GM23248 (cell line): Measurements from ENCODE around the gene SUSD6. TPM values are rescaled to one million over a fixed set of nuclear protein-coding genes. Genes with fewer than 3 reads are reported as not detected.
A peak's percentile ranks its signal among the peaks of the same experiment; 100 is the strongest.

Experiments
- DNase-seq: peaks from one replicate; pipeline ENCODE4 v3.0.0-alpha.2; 2015
- H2AFZ ChIP-seq: fragments of 200-600 bp; sonication (generic); 2 replicates; pipeline ENCODE4 v1.6.1; 2016; ENCODE audit warnings: antibody characterized with exemption
- H3F3A ChIP-seq: fragments of 200-600 bp; sonication (generic); 2 replicates; pipeline ENCODE4 v1.6.1; 2016; ENCODE audit warnings: mild to moderate bottlenecking, antibody characterized with exemption, mixed run types; ENCODE audit not compliant: insufficient read depth
- H3K27ac ChIP-seq: fragments of 200-600 bp; sonication (generic); 2 replicates; pipeline ENCODE4 v1.5.1; 2016; ENCODE audit warnings: mild to moderate bottlenecking
- H3K27me3 ChIP-seq: fragments of 200-600 bp; sonication (generic); replicated peaks from 2 replicates; pipeline ENCODE4 v1.6.1; 2016; ENCODE audit warnings: mild to moderate bottlenecking; ENCODE audit not compliant: insufficient read depth
- H3K36me3 ChIP-seq: fragments of 200-600 bp; sonication (generic); 2 replicates; pipeline ENCODE4 v1.6.1; 2016; ENCODE audit warnings: low read depth, mild to moderate bottlenecking
- H3K4me1 ChIP-seq: fragments of 200-600 bp; sonication (generic); 2 replicates; pipeline ENCODE4 v1.6.1; 2016; ENCODE audit warnings: mild to moderate bottlenecking; ENCODE audit not compliant: insufficient read depth
- H3K4me2 ChIP-seq: fragments of 200-600 bp; sonication (generic); one replicate; pipeline ENCODE4 v1.6.1; 2016; ENCODE audit warnings: mild to moderate bottlenecking; ENCODE audit not compliant: unreplicated experiment
- H3K4me3 ChIP-seq: fragments of 200-600 bp; sonication (generic); 2 replicates; pipeline ENCODE4 v1.5.1; 2016; ENCODE audit warnings: mild to moderate bottlenecking
- H3K79me2 ChIP-seq: fragments of 200-600 bp; sonication (generic); 2 replicates; pipeline ENCODE4 v1.6.1; 2016; ENCODE audit warnings: mild to moderate bottlenecking; ENCODE audit not compliant: insufficient read depth
- H3K9ac ChIP-seq: fragments of 200-600 bp; sonication (generic); 2 replicates; pipeline ENCODE4 v1.6.1; 2016; ENCODE audit warnings: mild to moderate bottlenecking
- H3K9me2 ChIP-seq: fragments of 200-600 bp; sonication (generic); 2 replicates; pipeline ENCODE4 v1.6.1; 2016; ENCODE audit warnings: mixed run types, mild to moderate bottlenecking, moderate library complexity; ENCODE audit not compliant: insufficient read depth
- H3K9me3 ChIP-seq: fragments of 200-600 bp; sonication (generic); one replicate; pipeline ENCODE4 v1.6.1; 2017; ENCODE audit warnings: low read depth
- H4K20me1 ChIP-seq: fragments of 200-600 bp; sonication (generic); 2 replicates; pipeline ENCODE4 v1.6.0; 2016; ENCODE audit not compliant: insufficient read depth
- EZH2 ChIP-seq: fragments of 200-600 bp; sonication (generic); IDR thresholded peaks from 2 replicates; pipeline ENCODE4 v1.6.1; 2018; ENCODE audit warnings: antibody characterized with exemption, mild to moderate bottlenecking; ENCODE audit not compliant: insufficient read depth, poor library complexity, severe bottlenecking
- EZH2phosphoT487 ChIP-seq: fragments of 200-600 bp; sonication (generic); IDR thresholded peaks from 2 replicates; pipeline ENCODE4 v1.6.1; 2018; ENCODE audit warnings: antibody characterized with exemption, moderate library complexity, mild to moderate bottlenecking, low read depth; ENCODE audit not compliant: insufficient read depth
- WGBS, 2 experiments: methylation state at CpG; one replicate each; pipeline ENCODE4 v1.1.6; 2015 to 2017; ENCODE audit warnings: low lambda C conversion rate in 2 of 2, low coverage in 1 of 2; ENCODE audit errors: missing lambda C conversion rate in 2 of 2; 5-methylcytosine and 5-hydroxymethylcytosine counted together
- in situ Hi-C: fragments of 300-500 bp; cut with MboI; formaldehyde crosslinking; loops from 2 replicates; pipeline ENCODE4 v1.15.0; 2020
- polyA plus RNA-seq: library from polyadenylated mRNA; unstranded; fragments of >200 nt; fragmentation: Nextera tagmentation; extraction: Ambion mirVana; gene quantifications from 2 replicates; pipeline ENCODE4 v1.2.1, GENCODE V29; 2016
- total RNA-seq: library from RNA; depleted of rRNA; stranded (reverse); fragments of >200 nt; shearing (Covaris generic); gene quantifications from 2 replicates; pipeline ENCODE4 v1.2.3, GENCODE V29; 2014

Gene SUSD6
- total and polyA plus RNA-seq, 2 experiments from 2014 or later = 12.2 to 24.1 TPM

GRCh38 chr14:69600304-69600891 lies 11.0 kb upstream of the SUSD6 start:
- no peaks in the 10 kb centered on the region for H3K36me3 ChIP-seq
- in situ Hi-C loops = no loop called here
- H3K27me3 ChIP-seq = no peaks in the 10 kb centered on the region

GRCh38 chr14:69605738-69606137 lies 5.7 kb upstream of the SUSD6 start:
- Histone ChIP-seq H3K4me2 (no peak overlapping the region), H3K27ac (no peak overlapping the region), H3K79me2 (no peaks in the 10 kb centered on the region), H3K36me3 (no peaks in the 10 kb centered on the region), H4K20me1 (no peaks in the 10 kb centered on the region), H3K4me3 (no peak overlapping the region), H3K9me2 (no peaks in the 10 kb centered on the region), H3K27me3 (no peaks in the 10 kb centered on the region), H3F3A (no peaks in the 10 kb centered on the region), H3K4me1 (peaks cover 9% of the 10 kb centered on the region; the same call in 1 of the 2 replicates), H3K9me3 (no peaks in the 10 kb centered on the region), H3K9ac (no peak overlapping the region), H2AFZ (no peak overlapping the region)
- in situ Hi-C loops = loop anchor here (5.0 kb wide), 1 partner anchor 112 kb away; no protein-coding TSS in a partner anchor
- TF ChIP-seq EZH2phosphoT487 (no peak), EZH2 (no peak)
- no peak for DNase-seq

More at GRCh38 chr14:69600304-69600891, 11.0 kb upstream of the SUSD6 start:
- no peaks in the 10 kb centered on the region for H3K4me1 ChIP-seq
- no peak overlapping the region for H3K4me2 ChIP-seq
- 70 to 74% methylated on average over 3 of the region's 3 CpGs for WGBS, 2 experiments
- no peak overlapping the region for H2AFZ ChIP-seq
- no peaks in the 10 kb centered on the region for H3F3A ChIP-seq
- DNase-seq = no peak
- no peak overlapping the region for H3K4me3 ChIP-seq
- H4K20me1 ChIP-seq = no peaks in the 10 kb centered on the region
- no peaks in the 10 kb centered on the region for H3K79me2 ChIP-seq
- H3K9me2 ChIP-seq = no peaks in the 10 kb centered on the region
- H3K9me3 ChIP-seq = no peaks in the 10 kb centered on the region
- H3K27ac ChIP-seq = no peak overlapping the region
- TF ChIP-seq EZH2phosphoT487 (no peak), EZH2 (no peak)
- H3K9ac ChIP-seq = no peak overlapping the region

- DNase-seq = no peak
- in situ Hi-C loops = loop anchor here (5.0 kb wide), 1 partner anchor 111 kb away; no protein-coding TSS in a partner anchor
Measured at GRCh38 chr14:69606258-69607184, 4.9 kb upstream of the SUSD6 start.

GRCh38 chr14:69610020-69610873 lies 1.1 kb upstream of the SUSD6 start:
- peak overlapping the region; percentile 89 for H2AFZ ChIP-seq
- peak overlapping the region; percentile 80 for H3K9ac ChIP-seq
- no peaks in the 10 kb centered on the region; the same call in 1 of the 2 replicates for H4K20me1 ChIP-seq
- 73% methylated on average over 8 of the region's 8 CpGs for WGBS, 2 experiments
- H3K36me3 ChIP-seq = no peaks in the 10 kb centered on the region
- H3K4me3 ChIP-seq = peak overlapping the region; percentile 74
- H3K79me2 ChIP-seq = peaks cover 32% of the 10 kb centered on the region
- H3K4me1 ChIP-seq = peaks cover 28% of the 10 kb centered on the region
- H3F3A ChIP-seq = peaks cover 18% of the 10 kb centered on the region
- H3K4me2 ChIP-seq = peak overlapping the region; percentile 89
- DNase-seq = peak; percentile 19
- H3K27ac ChIP-seq = peak overlapping the region; percentile 81
- in situ Hi-C loops = no loop called here
- no peaks in the 10 kb centered on the region for H3K27me3 ChIP-seq
- H3K9me2 ChIP-seq = no peaks in the 10 kb centered on the region
- TF ChIP-seq EZH2phosphoT487 (no peak), EZH2 (no peak)
- no peaks in the 10 kb centered on the region for H3K9me3 ChIP-seq

More at GRCh38 chr14:69606258-69607184, 4.9 kb upstream of the SUSD6 start:
- 82 to 85% methylated on average over 5 of the region's 5 CpGs for WGBS, 2 experiments
- TF ChIP-seq EZH2 (no peak), EZH2phosphoT487 (no peak)
- H3K36me3 ChIP-seq = no peaks in the 10 kb centered on the region
- no peak overlapping the region for H3K27ac ChIP-seq
- H3K27me3 ChIP-seq = no peaks in the 10 kb centered on the region
- H3K9ac ChIP-seq = no peak overlapping the region
- no peaks in the 10 kb centered on the region for H4K20me1 ChIP-seq
- no peaks in the 10 kb centered on the region for H3F3A ChIP-seq
- H3K4me1 ChIP-seq = peaks cover 9% of the 10 kb centered on the region; the same call in 1 of the 2 replicates
- no peaks in the 10 kb centered on the region for H3K9me2 ChIP-seq
- H3K9me3 ChIP-seq = no peaks in the 10 kb centered on the region
- H3K79me2 ChIP-seq = no peaks in the 10 kb centered on the region
- H2AFZ ChIP-seq = no peak overlapping the region
- no peak overlapping the region for H3K4me3 ChIP-seq
- no peak overlapping the region for H3K4me2 ChIP-seq
